ENCODE results near the gene TMEM14C.

DNA sequence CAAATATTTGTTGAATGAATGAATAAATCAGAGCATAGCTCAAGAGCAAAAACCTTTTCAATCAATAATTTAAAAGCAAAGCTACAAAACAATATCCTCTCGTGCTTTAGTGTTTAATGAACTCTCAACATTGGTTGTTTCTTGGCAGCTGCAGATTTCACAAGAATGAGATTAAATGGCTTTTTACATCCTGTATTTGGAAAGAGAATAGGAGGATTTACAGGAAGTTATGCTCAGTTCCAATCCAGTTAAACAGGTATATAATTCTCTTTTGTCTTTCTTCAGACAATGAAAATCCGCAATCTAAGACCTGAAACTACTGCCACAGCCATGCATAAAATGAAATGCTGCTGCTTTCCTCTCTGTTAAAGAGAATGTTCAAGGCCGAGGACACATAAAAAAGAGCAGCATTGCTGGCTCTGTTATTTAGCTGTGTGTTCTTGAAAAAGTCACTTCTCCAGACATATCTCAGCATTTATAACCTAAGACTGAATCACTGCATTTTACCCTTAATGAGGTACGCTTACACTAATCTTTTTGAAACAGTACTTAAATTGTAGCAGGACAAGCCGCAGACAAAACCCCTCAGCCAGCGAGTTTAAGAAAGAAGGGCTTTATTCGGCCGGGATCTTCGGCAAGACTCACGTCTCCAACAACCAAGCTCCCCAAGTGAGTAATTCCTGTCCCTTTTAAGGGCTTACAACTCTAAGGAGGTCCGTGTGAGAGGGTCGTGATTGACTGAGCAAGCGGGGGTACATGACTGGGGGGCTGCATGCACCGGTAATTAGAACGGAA, 32.0 kb upstream of the TMEM14C start:
- TF ChIP-seq EZH2phosphoT487 (IDR thresholded peaks at IDR 0.05; ENCODE audit: low read length) (no peak), EZH2 (optimal IDR thresholded peaks at IDR 0.05; ENCODE audit: low read depth, low read length) (no peak)
- TF ChIP-seq, protein P1, sequence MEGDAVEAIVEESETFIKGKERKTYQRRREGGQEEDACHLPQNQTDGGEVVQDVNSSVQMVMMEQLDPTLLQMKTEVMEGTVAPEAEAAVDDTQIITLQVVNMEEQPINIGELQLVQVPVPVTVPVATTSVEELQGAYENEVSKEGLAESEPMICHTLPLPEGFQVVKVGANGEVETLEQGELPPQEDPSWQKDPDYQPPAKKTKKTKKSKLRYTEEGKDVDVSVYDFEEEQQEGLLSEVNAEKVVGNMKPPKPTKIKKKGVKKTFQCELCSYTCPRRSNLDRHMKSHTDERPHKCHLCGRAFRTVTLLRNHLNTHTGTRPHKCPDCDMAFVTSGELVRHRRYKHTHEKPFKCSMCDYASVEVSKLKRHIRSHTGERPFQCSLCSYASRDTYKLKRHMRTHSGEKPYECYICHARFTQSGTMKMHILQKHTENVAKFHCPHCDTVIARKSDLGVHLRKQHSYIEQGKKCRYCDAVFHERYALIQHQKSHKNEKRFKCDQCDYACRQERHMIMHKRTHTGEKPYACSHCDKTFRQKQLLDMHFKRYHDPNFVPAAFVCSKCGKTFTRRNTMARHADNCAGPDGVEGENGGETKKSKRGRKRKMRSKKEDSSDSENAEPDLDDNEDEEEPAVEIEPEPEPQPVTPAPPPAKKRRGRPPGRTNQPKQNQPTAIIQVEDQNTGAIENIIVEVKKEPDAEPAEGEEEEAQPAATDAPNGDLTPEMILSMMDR (IDR thresholded peaks at IDR 0.05; ENCODE audit: low read length), result no peak
